Measurements from ENCODE around the gene SHISA3. TPM values are rescaled to one million over a fixed set of nuclear protein-coding genes. Genes with fewer than 3 reads are reported as not detected.

Gene SHISA3
- total and polyA plus RNA-seq, 2 of the 8 experiments (the other 6 are each of a cell fraction or from before 2014, with no cell fraction given), result 2.0 to 9.3 TPM

DNA sequence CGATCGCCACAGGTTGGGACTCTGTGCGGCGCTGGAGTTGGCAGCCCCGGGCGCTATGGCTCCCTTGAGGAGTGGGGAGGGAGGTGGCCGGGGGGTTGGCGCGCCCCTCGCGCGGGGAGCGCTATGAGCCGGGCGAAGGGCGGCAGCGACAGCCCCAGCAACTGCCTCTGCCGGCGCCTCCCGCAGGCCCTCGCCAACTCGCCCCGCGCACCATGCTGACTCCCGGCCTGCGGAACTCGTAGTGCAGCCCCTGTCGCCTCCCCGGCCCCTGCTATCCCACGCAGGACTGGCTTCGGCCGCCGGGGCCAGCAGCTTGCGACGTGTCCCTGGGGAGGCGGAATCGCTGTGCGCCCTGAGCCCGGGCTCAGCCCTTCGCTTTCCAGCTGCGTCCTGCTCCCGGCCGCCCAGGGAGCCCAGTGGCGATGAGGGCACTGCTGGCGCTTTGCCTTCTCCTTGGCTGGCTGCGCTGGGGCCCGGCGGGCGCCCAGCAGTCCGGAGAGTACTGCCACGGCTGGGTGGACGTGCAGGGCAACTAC lies 415 bp downstream of the SHISA3 start (continued):
- TF ChIP-seq, protein P1, sequence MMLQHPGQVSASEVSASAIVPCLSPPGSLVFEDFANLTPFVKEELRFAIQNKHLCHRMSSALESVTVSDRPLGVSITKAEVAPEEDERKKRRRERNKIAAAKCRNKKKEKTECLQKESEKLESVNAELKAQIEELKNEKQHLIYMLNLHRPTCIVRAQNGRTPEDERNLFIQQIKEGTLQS (IDR thresholded peaks at IDR 0.05; ENCODE audit: insufficient read depth, low read depth, low read length), result no peak
- TF ChIP-seq CHD2 (IDR thresholded peaks at IDR 0.05; ENCODE audit: low read length), result no peak
- no peak for TF ChIP-seq NRF1 (IDR thresholded peaks at IDR 0.05; ENCODE audit: low read depth, low read length)
- TF ChIP-seq CTBP2 (IDR thresholded peaks at IDR 0.05; ENCODE audit: borderline replicate concordance, insufficient read depth, insufficient read length, low read length), result no peak
- TF ChIP-seq TCF12 (IDR thresholded peaks at IDR 0.05; ENCODE audit: low read depth, low read length), result no peak
